HCT116 (cell line): ENCODE results near the gene TENM3. TPM values are rescaled to one million over a fixed set of nuclear protein-coding genes. Genes with fewer than 3 reads are reported as not detected.

Experiments used
- ATAC-seq: fragments of 200-7000 bp; cut with Tn5 transposase; 2 replicates; pipeline ENCODE4 v1.9.1; 2020; ENCODE audit warnings: mild to moderate bottlenecking, moderate library complexity
- BruUV-seq: library from RNA; stranded (reverse); fragments of 400-500 nt; replicated peaks from 2 replicates; lab custom pipeline; 2021; lab: Mats Ljungman, UMichigan
- CTCF ChIA-PET: fragments of 300-600 bp; sonication (Branson Sonifier 250); formaldehyde crosslinking; loops from one replicate; lab custom pipeline; 2021; ENCODE audit warnings: antibody characterized with exemption; lab: Charles Lee
- POLR2A ChIA-PET: fragments of 300-600, 350-600 bp; sonication (Branson Sonifier 250); formaldehyde crosslinking; loops from one replicate; lab custom pipeline; 2021; ENCODE audit warnings: antibody characterized with exemption; lab: Charles Lee
- RAD21 ChIA-PET, 2 experiments: fragments of 300-600 bp; sonication (Branson Sonifier 250); formaldehyde crosslinking; loops; one replicate each; lab custom pipeline; 2023; ENCODE audit warnings: low total read pairs in 2 of 2; ENCODE audit not compliant: uncharacterized antibody in 2 of 2, unreplicated experiment in 2 of 2, low non-redundant PET in 1 of 2; lab: Charles Lee
- DNase-seq: peaks from one replicate; pipeline ENCODE4 v3.0.0-alpha.2; 2010; ENCODE audit warnings: low read depth, low spot score
- H2AFZ ChIP-seq: fragments of 200-600 bp; shearing (Covaris generic), sonication (generic); 2 replicates; pipeline ENCODE4 v1.6.1; 2017; ENCODE audit warnings: low read depth, mixed run types, mixed read lengths, antibody characterized with exemption, low read length; ENCODE audit not compliant: poor library complexity, severe bottlenecking
- H3K27ac ChIP-seq: 2 replicates; pipeline ENCODE4 v1.5.1; 2012; ENCODE audit warnings: low read depth, low read length
- H3K27me3 ChIP-seq: fragments of 200-600 bp; sonication (generic); 2 replicates; pipeline ENCODE4 v1.6.1; 2016; ENCODE audit warnings: mixed run types, low read length, mixed read lengths; ENCODE audit not compliant: insufficient read depth
- H3K36me3 ChIP-seq, 2 experiments: fragments of 200-500 bp in 1 of 2; fragments of 200-600 bp in 1 of 2; sonication (Bioruptor generic) in 1 of 2; sonication (generic) in 1 of 2; 2 replicates each; pipeline versions ENCODE4 v1.5.1 to v1.6.1; 2014 to 2016; ENCODE audit warnings: low read length in 2 of 2, inconsistent platforms in 1 of 2, mixed read lengths in 1 of 2, mixed run types in 1 of 2; ENCODE audit not compliant: insufficient read depth in 2 of 2, control insufficient read depth in 1 of 2
- H3K4me1 ChIP-seq, 2 experiments: fragments of 200-600 bp in 1 of 2; sonication (generic) in 1 of 2; 2 replicates each; pipeline versions ENCODE4 v1.5.1 to v1.6.1; 2012 to 2017; ENCODE audit warnings: low read length in 2 of 2, inconsistent platforms in 1 of 2, mild to moderate bottlenecking in 1 of 2, mixed read lengths in 1 of 2, mixed run types in 1 of 2, moderate library complexity in 1 of 2; ENCODE audit not compliant: insufficient read depth in 2 of 2, control insufficient read depth in 1 of 2
- H3K4me2 ChIP-seq: fragments of 200-600 bp; sonication (generic); 2 replicates; pipeline ENCODE4 v1.6.1; 2017; ENCODE audit warnings: mixed run types, low read length, mixed read lengths
- H3K4me3 ChIP-seq, 2 experiments: fragments of 200-600 bp in 1 of 2; sonication (generic) in 1 of 2; replicated peaks in 1 of 2; 2 replicates each; pipeline ENCODE4 v1.5.1; 2011 to 2016; ENCODE audit warnings: low read length in 2 of 2, control low read depth in 1 of 2, low read depth in 1 of 2, mild to moderate bottlenecking in 1 of 2, mixed read lengths in 1 of 2, mixed run types in 1 of 2
- H3K79me2 ChIP-seq: fragments of 200-600 bp; sonication (generic); 2 replicates; pipeline ENCODE4 v1.6.1; 2017; ENCODE audit warnings: mild to moderate bottlenecking, mixed run types, low read length, moderate library complexity, mixed read lengths; ENCODE audit not compliant: insufficient read depth
- H3K9ac ChIP-seq: fragments of 200-600 bp; sonication (generic); 2 replicates; pipeline ENCODE4 v1.6.1; 2016; ENCODE audit warnings: low read length, mixed read lengths
- H3K9me2 ChIP-seq: fragments of 200-600 bp; sonication (generic), shearing (Covaris generic); 2 replicates; pipeline ENCODE4 v1.6.1; 2017; ENCODE audit warnings: mixed run types, mild to moderate bottlenecking, moderate library complexity; ENCODE audit not compliant: insufficient read depth
- H3K9me3 ChIP-seq, 2 experiments: fragments of 200-500 bp in 1 of 2; fragments of 200-600 bp in 1 of 2; sonication (Bioruptor generic) in 1 of 2; sonication (generic) in 1 of 2; 2 replicates each; pipeline ENCODE4 v1.6.1; 2014 to 2017; ENCODE audit warnings: low read length in 2 of 2, mixed read lengths in 2 of 2, inconsistent platforms in 1 of 2, low read depth in 1 of 2, mild to moderate bottlenecking in 1 of 2, mixed run types in 1 of 2, moderate library complexity in 1 of 2; ENCODE audit not compliant: control insufficient read depth in 1 of 2, insufficient read depth in 1 of 2
- H4K20me1 ChIP-seq: fragments of 200-600 bp; sonication (generic), shearing (Covaris generic); 2 replicates; pipeline ENCODE4 v1.6.1; 2017; ENCODE audit warnings: mixed run types, mild to moderate bottlenecking, moderate library complexity; ENCODE audit not compliant: insufficient read depth
- CBX3 ChIP-seq: IDR thresholded peaks from 2 replicates; pipeline ENCODE4 v1.6.1; 2012; ENCODE audit warnings: low read depth
- EZH2 ChIP-seq: fragments of 200-600 bp; sonication (generic); IDR thresholded peaks from 2 replicates; pipeline ENCODE4 v1.6.1; 2017; ENCODE audit warnings: antibody characterized with exemption, mixed run types
- FOSL1 ChIP-seq: IDR thresholded peaks from 2 replicates; pipeline ENCODE4 v1.6.1; 2012; ENCODE audit warnings: low read depth
- JUND ChIP-seq: IDR thresholded peaks from 2 replicates; pipeline ENCODE4 v1.6.1; 2012
- POLR2A ChIP-seq: IDR thresholded peaks from 2 replicates; pipeline ENCODE4 v1.7.0; 2011; ENCODE audit warnings: borderline replicate concordance; ENCODE audit not compliant: insufficient read depth, insufficient read length; ENCODE audit errors: extremely low read depth
- POLR2AphosphoS5 ChIP-seq: IDR thresholded peaks from 2 replicates; pipeline ENCODE4 v1.6.1; 2011; ENCODE audit warnings: mild to moderate bottlenecking, low read depth, low read length, moderate library complexity
- RAD21 ChIP-seq: IDR thresholded peaks from 2 replicates; pipeline ENCODE4 v1.6.1; 2012; ENCODE audit warnings: low read depth, mild to moderate bottlenecking
- SIN3A ChIP-seq: IDR thresholded peaks from 2 replicates; pipeline ENCODE4 v1.6.1; 2012; ENCODE audit warnings: low read depth
- SP1 ChIP-seq: IDR thresholded peaks from 2 replicates; pipeline ENCODE4 v1.6.1; 2012; ENCODE audit warnings: low read depth
- SRF ChIP-seq: IDR thresholded peaks from 2 replicates; pipeline ENCODE4 v1.6.1; 2012; ENCODE audit warnings: low read depth
- TCF7L2 ChIP-seq: IDR thresholded peaks from 2 replicates; pipeline ENCODE4 v1.7.0; 2011; ENCODE audit warnings: borderline replicate concordance, inconsistent platforms; ENCODE audit not compliant: insufficient read depth, insufficient read length; ENCODE audit errors: extremely low read depth
- ZNF274 ChIP-seq: fragments of 200-500 bp; sonication (Bioruptor generic); IDR thresholded peaks from 2 replicates; pipeline ENCODE4 v1.6.1; 2014; ENCODE audit warnings: mild to moderate bottlenecking, low read depth, low read length, inconsistent platforms
- intact Hi-C: fragments of 100-400 bp; cut with micrococcal nuclease; formaldehyde crosslinking; loops from 2 replicates; pipeline ENCODE4 v1.10.0; 2022
- total RNA-seq: library from RNA; stranded (reverse); gene quantifications from one replicate; pipeline ENCODE4 v1.2.1, GENCODE V29; 2021; ENCODE audit not compliant: unreplicated experiment
- TF ChIP-seq, protein P1 (sequence below): IDR thresholded peaks from 2 replicates; pipeline ENCODE4 v1.6.1; 2012
- TF ChIP-seq, protein P2 (sequence below): IDR thresholded peaks from 2 replicates; pipeline ENCODE4 v1.6.1; 2011; ENCODE audit warnings: mild to moderate bottlenecking, low read length, moderate library complexity; ENCODE audit not compliant: insufficient replicate concordance; ENCODE audit errors: extremely low read depth
- TF ChIP-seq, protein P3 (sequence below), 3 experiments: fragments of 200-600 bp in 1 of 3; sonication (generic) in 1 of 3; IDR thresholded peaks in 2 of 3; conservative IDR thresholded peaks in 1 of 3; 2 replicates each; pipeline ENCODE4 v1.5.1; 2012 to 2017; ENCODE audit warnings: low read depth in 2 of 3, low read length in 2 of 3, antibody characterized with exemption in 1 of 3, borderline replicate concordance in 1 of 3, control low read depth in 1 of 3, mild to moderate bottlenecking in 1 of 3, mixed read lengths in 1 of 3, mixed run types in 1 of 3, moderate library complexity in 1 of 3; ENCODE audit not compliant: insufficient read depth in 1 of 3

Gene TENM3
- total RNA-seq, 1 experiment from 2014 or later: 0.54 TPM

DNA sequence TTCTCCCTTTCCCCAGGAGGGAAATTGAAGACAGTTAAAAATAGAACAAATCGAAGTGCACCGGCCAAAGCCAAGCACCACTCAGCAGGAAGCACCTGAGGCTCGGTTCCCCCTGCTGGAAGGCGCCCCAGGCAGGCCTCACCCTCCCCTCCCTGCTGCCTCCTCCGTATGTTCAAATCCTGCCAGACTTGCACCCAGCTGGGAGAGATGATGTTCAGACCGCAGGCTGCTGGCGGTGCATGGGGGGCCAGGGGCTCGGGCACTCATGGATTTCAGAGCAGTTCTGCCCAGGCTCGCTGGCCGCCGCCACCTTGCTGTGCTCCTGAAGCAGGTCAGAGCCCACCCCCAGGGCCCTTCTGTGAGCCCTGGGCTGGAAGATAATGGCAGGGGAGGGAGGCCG lies 582.6 kb downstream of the TENM3 start:
- no peak overlapping the region for H3K9ac ChIP-seq
- ChIA-PET POLR2A (no interaction called here), CTCF (no interaction called here), RAD21 (no interaction called here)
- no peaks in the 10 kb centered on the region for H4K20me1 ChIP-seq
- TF ChIP-seq JUND: no peak
- H3K4me1 ChIP-seq: no peaks in the 10 kb centered on the region
- peaks cover 7% of the 10 kb centered on the region; the same call in 1 of the 2 replicates for H3K27me3 ChIP-seq
- no peaks in the 10 kb centered on the region for H3K36me3 ChIP-seq
- H2AFZ ChIP-seq: no peak overlapping the region
- no peak overlapping the region for H3K4me3 ChIP-seq
- H3K9me2 ChIP-seq: no peaks in the 10 kb centered on the region
- no peak for DNase-seq
- ATAC-seq: no peak
- intact Hi-C loops: no loop called here
- no peak overlapping the region for H3K27ac ChIP-seq
- no TSS peak for BruUV-seq
- no peaks in the 10 kb centered on the region for H3K9me3 ChIP-seq
- no peak overlapping the region for H3K4me2 ChIP-seq
- no peaks in the 10 kb centered on the region for H3K79me2 ChIP-seq

DNA sequence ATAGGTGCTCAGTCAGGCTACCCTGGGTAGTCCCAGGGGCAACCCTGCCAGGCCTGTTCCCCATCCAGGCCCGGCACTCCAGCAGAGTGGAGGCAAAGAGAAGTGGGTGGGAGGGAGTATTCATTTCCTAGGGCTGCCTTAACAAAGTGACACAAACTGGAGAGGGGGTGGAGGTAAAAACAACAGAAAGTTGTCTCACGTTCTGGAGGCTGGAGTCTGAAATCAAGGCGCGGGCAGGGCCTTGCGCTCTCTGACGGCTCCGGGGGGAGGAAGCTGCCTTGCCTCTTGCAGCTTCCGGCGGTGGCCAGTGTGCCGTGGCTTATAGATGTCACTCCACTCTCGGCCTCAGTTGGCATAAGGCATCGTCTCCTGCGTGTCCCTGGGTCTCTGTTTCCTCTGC lies 583.2 kb downstream of the TENM3 start:
- no peak for DNase-seq
- POLR2A ChIA-PET: no interaction called here
- Histone ChIP-seq H3K36me3 (no peaks in the 10 kb centered on the region), H3K27ac (no peak overlapping the region), H3K4me1 (no peaks in the 10 kb centered on the region), H3K9me2 (no peaks in the 10 kb centered on the region), H3K9ac (no peak overlapping the region), H3K9me3 (no peaks in the 10 kb centered on the region), H3K4me3 (no peak overlapping the region), H3K4me2 (no peak overlapping the region), H2AFZ (no peak overlapping the region), H4K20me1 (no peaks in the 10 kb centered on the region), H3K79me2 (no peaks in the 10 kb centered on the region), H3K27me3 (peaks cover 10% of the 10 kb centered on the region; the same call in 1 of the 2 replicates)
- BruUV-seq: no TSS peak
- CTCF ChIA-PET: no interaction called here
- intact Hi-C loops: no loop called here
- ATAC-seq: no peak
- RAD21 ChIA-PET: no interaction called here
- TF ChIP-seq, protein P1, sequence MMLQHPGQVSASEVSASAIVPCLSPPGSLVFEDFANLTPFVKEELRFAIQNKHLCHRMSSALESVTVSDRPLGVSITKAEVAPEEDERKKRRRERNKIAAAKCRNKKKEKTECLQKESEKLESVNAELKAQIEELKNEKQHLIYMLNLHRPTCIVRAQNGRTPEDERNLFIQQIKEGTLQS: no peak
- TF ChIP-seq, protein P2, sequence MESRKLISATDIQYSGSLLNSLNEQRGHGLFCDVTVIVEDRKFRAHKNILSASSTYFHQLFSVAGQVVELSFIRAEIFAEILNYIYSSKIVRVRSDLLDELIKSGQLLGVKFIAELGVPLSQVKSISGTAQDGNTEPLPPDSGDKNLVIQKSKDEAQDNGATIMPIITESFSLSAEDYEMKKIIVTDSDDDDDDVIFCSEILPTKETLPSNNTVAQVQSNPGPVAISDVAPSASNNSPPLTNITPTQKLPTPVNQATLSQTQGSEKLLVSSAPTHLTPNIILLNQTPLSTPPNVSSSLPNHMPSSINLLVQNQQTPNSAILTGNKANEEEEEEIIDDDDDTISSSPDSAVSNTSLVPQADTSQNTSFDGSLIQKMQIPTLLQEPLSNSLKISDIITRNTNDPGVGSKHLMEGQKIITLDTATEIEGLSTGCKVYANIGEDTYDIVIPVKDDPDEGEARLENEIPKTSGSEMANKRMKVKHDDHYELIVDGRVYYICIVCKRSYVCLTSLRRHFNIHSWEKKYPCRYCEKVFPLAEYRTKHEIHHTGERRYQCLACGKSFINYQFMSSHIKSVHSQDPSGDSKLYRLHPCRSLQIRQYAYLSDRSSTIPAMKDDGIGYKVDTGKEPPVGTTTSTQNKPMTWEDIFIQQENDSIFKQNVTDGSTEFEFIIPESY: no peak
- TF ChIP-seq JUND (no peak), SIN3A (no peak), SRF (no peak), EZH2 (no peak), POLR2A (no peak), FOSL1 (no peak), POLR2AphosphoS5 (no peak), CBX3 (no peak), RAD21 (no peak), ZNF274 (no peak), TCF7L2 (no peak), SP1 (no peak)
- TF ChIP-seq, protein P3, sequence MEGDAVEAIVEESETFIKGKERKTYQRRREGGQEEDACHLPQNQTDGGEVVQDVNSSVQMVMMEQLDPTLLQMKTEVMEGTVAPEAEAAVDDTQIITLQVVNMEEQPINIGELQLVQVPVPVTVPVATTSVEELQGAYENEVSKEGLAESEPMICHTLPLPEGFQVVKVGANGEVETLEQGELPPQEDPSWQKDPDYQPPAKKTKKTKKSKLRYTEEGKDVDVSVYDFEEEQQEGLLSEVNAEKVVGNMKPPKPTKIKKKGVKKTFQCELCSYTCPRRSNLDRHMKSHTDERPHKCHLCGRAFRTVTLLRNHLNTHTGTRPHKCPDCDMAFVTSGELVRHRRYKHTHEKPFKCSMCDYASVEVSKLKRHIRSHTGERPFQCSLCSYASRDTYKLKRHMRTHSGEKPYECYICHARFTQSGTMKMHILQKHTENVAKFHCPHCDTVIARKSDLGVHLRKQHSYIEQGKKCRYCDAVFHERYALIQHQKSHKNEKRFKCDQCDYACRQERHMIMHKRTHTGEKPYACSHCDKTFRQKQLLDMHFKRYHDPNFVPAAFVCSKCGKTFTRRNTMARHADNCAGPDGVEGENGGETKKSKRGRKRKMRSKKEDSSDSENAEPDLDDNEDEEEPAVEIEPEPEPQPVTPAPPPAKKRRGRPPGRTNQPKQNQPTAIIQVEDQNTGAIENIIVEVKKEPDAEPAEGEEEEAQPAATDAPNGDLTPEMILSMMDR (IDR thresholded peaks at IDR 0.05 in 2 of 3, conservative IDR thresholded peaks at IDR 0.05 in 1 of 3; ENCODE audit: borderline replicate concordance in 1 of 3, insufficient read depth in 1 of 3, low read depth in 2 of 3, low read length in 2 of 3): no peak
